Mammary epithelial cell (primary cell): ENCODE data around the gene RNASE12.

ENCODE experiments used
- EZH2 ChIP-seq: IDR thresholded peaks from 2 replicates; pipeline ENCODE4 v1.6.1; 2012; ENCODE audit warnings: low read length, inconsistent platforms, borderline replicate concordance
- TF ChIP-seq, protein P1 (sequence below), 2 donors: IDR thresholded peaks in 1 of 2; conservative IDR thresholded peaks in 1 of 2; 2 replicates each; pipeline ENCODE4 v1.5.1; 2011 to 2012; ENCODE audit warnings: inconsistent platforms in 2 of 2, low read length in 2 of 2, mild to moderate bottlenecking in 2 of 2, control low read depth in 1 of 2, low read depth in 1 of 2; ENCODE audit not compliant: insufficient read depth in 1 of 2; ENCODE audit errors: extremely low read depth in 1 of 2

DNA sequence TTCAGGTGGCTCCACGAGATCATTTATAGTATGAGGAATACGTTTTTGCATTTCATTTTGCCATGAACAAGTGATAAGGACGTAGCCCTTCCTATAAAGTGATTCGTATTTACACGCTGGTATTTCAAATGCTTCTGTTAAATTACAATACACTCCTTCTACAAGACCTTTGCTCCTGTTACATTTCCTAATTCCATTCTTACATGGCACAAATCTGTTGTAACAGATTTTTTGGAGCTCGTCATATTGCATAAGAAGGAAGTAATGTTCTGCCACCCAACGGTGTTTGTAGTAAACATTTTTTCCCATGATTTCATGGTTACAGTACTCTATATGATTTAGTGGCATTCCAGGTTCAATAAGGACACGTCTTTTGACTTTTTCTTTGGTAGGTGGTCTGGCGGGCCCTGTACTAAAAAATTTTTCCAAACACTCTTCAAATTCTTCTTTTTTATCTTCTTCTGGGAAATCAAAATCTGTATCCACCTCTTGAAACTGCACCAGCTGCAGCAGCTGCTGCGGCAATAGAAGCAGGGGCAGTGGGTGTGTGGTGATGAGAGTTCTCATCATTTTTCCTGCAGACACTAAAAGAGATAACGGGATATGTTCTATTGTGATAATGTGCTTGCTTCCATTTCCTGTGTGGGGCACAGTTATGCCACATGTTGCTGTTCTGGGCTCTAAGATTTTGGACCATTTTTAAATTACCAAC, 34.5 kb downstream of the RNASE12 start:
- TF ChIP-seq, protein P1, sequence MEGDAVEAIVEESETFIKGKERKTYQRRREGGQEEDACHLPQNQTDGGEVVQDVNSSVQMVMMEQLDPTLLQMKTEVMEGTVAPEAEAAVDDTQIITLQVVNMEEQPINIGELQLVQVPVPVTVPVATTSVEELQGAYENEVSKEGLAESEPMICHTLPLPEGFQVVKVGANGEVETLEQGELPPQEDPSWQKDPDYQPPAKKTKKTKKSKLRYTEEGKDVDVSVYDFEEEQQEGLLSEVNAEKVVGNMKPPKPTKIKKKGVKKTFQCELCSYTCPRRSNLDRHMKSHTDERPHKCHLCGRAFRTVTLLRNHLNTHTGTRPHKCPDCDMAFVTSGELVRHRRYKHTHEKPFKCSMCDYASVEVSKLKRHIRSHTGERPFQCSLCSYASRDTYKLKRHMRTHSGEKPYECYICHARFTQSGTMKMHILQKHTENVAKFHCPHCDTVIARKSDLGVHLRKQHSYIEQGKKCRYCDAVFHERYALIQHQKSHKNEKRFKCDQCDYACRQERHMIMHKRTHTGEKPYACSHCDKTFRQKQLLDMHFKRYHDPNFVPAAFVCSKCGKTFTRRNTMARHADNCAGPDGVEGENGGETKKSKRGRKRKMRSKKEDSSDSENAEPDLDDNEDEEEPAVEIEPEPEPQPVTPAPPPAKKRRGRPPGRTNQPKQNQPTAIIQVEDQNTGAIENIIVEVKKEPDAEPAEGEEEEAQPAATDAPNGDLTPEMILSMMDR (conservative IDR thresholded peaks at IDR 0.05 in 1 of 2, IDR thresholded peaks at IDR 0.05 in 1 of 2; ENCODE audit: extremely low read depth in 1 of 2, insufficient read depth in 1 of 2, low read depth in 1 of 2, low read length in 2 of 2), result no peak
- no peak for TF ChIP-seq EZH2
